WTC11 (cell line): ENCODE data around the gene MYOM3. TPM values are rescaled to one million over a fixed set of nuclear protein-coding genes. Genes with fewer than 3 reads are reported as not detected.

Source experiments
- ATAC-seq: fragments of 200-7000 bp; cut with Tn5 transposase; 2 replicates; pipeline ENCODE4 v1.10.0; 2021; ENCODE audit warnings: mild to moderate bottlenecking, moderate library complexity
- CTCF ChIA-PET: fragments of 300-600 bp; sonication (Branson Sonifier 250); formaldehyde crosslinking; loops from one replicate; lab custom pipeline; 2021; ENCODE audit warnings: antibody characterized with exemption; lab: Charles Lee
- POLR2A ChIA-PET: fragments of 350-600 bp; sonication (Branson Sonifier 250); formaldehyde crosslinking; loops from one replicate; lab custom pipeline; 2021; ENCODE audit warnings: antibody characterized with exemption; lab: Charles Lee
- DNase-seq: peaks from one replicate; pipeline ENCODE4 v3.0.0; 2021; ENCODE audit warnings: low spot score
- H3K27ac Mint-ChIP-seq: 2 replicates; pipeline ENCODE4 v1.8.0; 2021; ENCODE audit warnings: mixed read lengths
- H3K27me3 Mint-ChIP-seq: 2 replicates; pipeline ENCODE4 v1.8.0; 2021; ENCODE audit warnings: low read depth, mild to moderate bottlenecking, moderate library complexity, mixed read lengths
- H3K36me3 Mint-ChIP-seq: 2 replicates; pipeline ENCODE4 v1.8.0; 2021; ENCODE audit warnings: mixed read lengths
- H3K4me1 Mint-ChIP-seq: 2 replicates; pipeline ENCODE4 v1.8.0; 2022; ENCODE audit warnings: mixed read lengths
- H3K4me3 Mint-ChIP-seq: 2 replicates; pipeline ENCODE4 v1.8.0; 2021; ENCODE audit warnings: mild to moderate bottlenecking, moderate library complexity, mixed read lengths
- H3K9me3 Mint-ChIP-seq: 2 replicates; pipeline ENCODE4 v1.8.0; 2021; ENCODE audit warnings: mixed read lengths
- ATF1 ChIP-seq: sonication (generic); formaldehyde crosslinking; IDR thresholded peaks from 2 replicates; pipeline ENCODE4 v1.8.1; 2023; ENCODE audit warnings: mild to moderate bottlenecking, moderate library complexity, missing genetic modification reagents
- ATF3 ChIP-seq: sonication (generic); formaldehyde crosslinking; conservative IDR thresholded peaks from 2 replicates; pipeline ENCODE4 v1.8.1; 2022; ENCODE audit warnings: mild to moderate bottlenecking, missing genetic modification reagents
- E2F4 ChIP-seq: sonication (generic); formaldehyde crosslinking; IDR thresholded peaks from 2 replicates; pipeline ENCODE4 v1.8.1; 2022; ENCODE audit warnings: low read depth, mild to moderate bottlenecking, moderate library complexity, missing genetic modification reagents, borderline replicate concordance
- EMX1 ChIP-seq: fragments of 250-450 bp; sonication (Bioruptor Pico); IDR thresholded peaks from 2 replicates; pipeline ENCODE4 v1.8.0; 2021; ENCODE audit warnings: mild to moderate bottlenecking
- FOXK1 ChIP-seq: sonication (generic); formaldehyde crosslinking; IDR thresholded peaks from 2 replicates; pipeline ENCODE4 v1.8.0; 2022; ENCODE audit warnings: mild to moderate bottlenecking, moderate library complexity, missing genetic modification reagents
- HMGA2 ChIP-seq: fragments of 250-450 bp; sonication (Bioruptor Pico); IDR thresholded peaks from 2 replicates; pipeline ENCODE4 v1.4.0; 2021; ENCODE audit warnings: mild to moderate bottlenecking, moderate library complexity
- JUN ChIP-seq: sonication (generic); formaldehyde crosslinking; IDR thresholded peaks from 2 replicates; pipeline ENCODE4 v1.8.0; 2023; ENCODE audit warnings: mild to moderate bottlenecking, missing genetic modification reagents
- KAT7 ChIP-seq: sonication (generic); formaldehyde crosslinking; IDR thresholded peaks from 2 replicates; pipeline ENCODE4 v1.8.1; 2023; ENCODE audit warnings: missing genetic modification reagents, mild to moderate bottlenecking, borderline replicate concordance
- MAX ChIP-seq: sonication (generic); formaldehyde crosslinking; IDR thresholded peaks from 2 replicates; pipeline ENCODE4 v1.8.0; 2022; ENCODE audit warnings: mild to moderate bottlenecking, missing genetic modification reagents
- MXD4 ChIP-seq: fragments of 250-450 bp; sonication (Bioruptor Pico); IDR thresholded peaks from 2 replicates; pipeline ENCODE4 v1.8.0; 2021; ENCODE audit warnings: mild to moderate bottlenecking, moderate library complexity, borderline replicate concordance
- OVOL2 ChIP-seq: fragments of 250-450 bp; sonication (Bioruptor Pico); IDR thresholded peaks from 2 replicates; pipeline ENCODE4 v1.9.0; 2021; ENCODE audit warnings: mild to moderate bottlenecking, borderline replicate concordance
- PRDM15 ChIP-seq: sonication (generic); formaldehyde crosslinking; IDR thresholded peaks from 2 replicates; pipeline ENCODE4 v1.8.0; 2022; ENCODE audit warnings: missing genetic modification reagents
- RELA ChIP-seq: sonication (generic); formaldehyde crosslinking; IDR thresholded peaks from 2 replicates; pipeline ENCODE4 v1.8.1; 2022; ENCODE audit warnings: missing genetic modification reagents, mild to moderate bottlenecking, borderline replicate concordance
- SP1 ChIP-seq: sonication (generic); formaldehyde crosslinking; conservative IDR thresholded peaks from 2 replicates; pipeline ENCODE4 v1.8.1; 2022; ENCODE audit warnings: missing genetic modification reagents
- USF1 ChIP-seq: sonication (generic); formaldehyde crosslinking; IDR thresholded peaks from 2 replicates; pipeline ENCODE4 v1.8.0; 2022; ENCODE audit warnings: mild to moderate bottlenecking, missing genetic modification reagents
- ZMAT4 ChIP-seq: fragments of 250-450 bp; sonication (Bioruptor Pico); IDR thresholded peaks from 2 replicates; pipeline ENCODE4 v1.9.0; 2021; ENCODE audit warnings: mild to moderate bottlenecking
- ZNF263 ChIP-seq: sonication (generic); formaldehyde crosslinking; IDR thresholded peaks from 2 replicates; pipeline ENCODE4 v1.8.1; 2022; ENCODE audit warnings: low read depth, mild to moderate bottlenecking, moderate library complexity, missing genetic modification reagents
- ZNF532 ChIP-seq: fragments of 250-450 bp; sonication (Bioruptor Pico); IDR thresholded peaks from 2 replicates; pipeline ENCODE4 v1.9.0; 2021; ENCODE audit warnings: mild to moderate bottlenecking, borderline replicate concordance
- ZNF671 ChIP-seq: fragments of 250-450 bp; sonication (Bioruptor Pico); IDR thresholded peaks from 2 replicates; pipeline ENCODE4 v1.8.0; 2021; ENCODE audit warnings: mild to moderate bottlenecking
- total RNA-seq: library from RNA; stranded (reverse); gene quantifications from 3 replicates; pipeline ENCODE4 v1.2.3, GENCODE V29; 2021

MYOM3 gene
- total RNA-seq, 1 experiment from 2014 or later: 0.13 TPM

- no peak overlapping the region for H3K4me3 Mint-ChIP-seq
- DNase-seq: no peak
- H3K27me3 Mint-ChIP-seq: no peaks in the 10 kb centered on the region
- peaks cover 46% of the 10 kb centered on the region for H3K4me1 Mint-ChIP-seq
- no peaks in the 10 kb centered on the region for H3K9me3 Mint-ChIP-seq
- TF ChIP-seq SP1 (CRISPR knock-in tag): no peak
- no peak for TF ChIP-seq ZMAT4 (CRISPR knock-in tag)
- no peak for TF ChIP-seq MAX (CRISPR knock-in tag)
- no peak for TF ChIP-seq ZNF532 (CRISPR knock-in tag)
- no peak for TF ChIP-seq USF1
- TF ChIP-seq ZNF671 (CRISPR knock-in tag): no peak
- TF ChIP-seq RELA (CRISPR knock-in tag): no peak
- no peak for TF ChIP-seq ATF3
- no peak for TF ChIP-seq ZNF263
- TF ChIP-seq E2F4 (CRISPR knock-in tag): no peak
- TF ChIP-seq, all 79 proteins: peak for 0
- ATAC-seq: no peak
- no peak overlapping the region; the same call in 1 of the 2 replicates for H3K27ac Mint-ChIP-seq
- CTCF ChIA-PET: interaction anchor here (0.6 to 4.3 kb wide), 7 partner anchors 11 to 261 kb away, joined by 3 to 18 read pairs (median 4); partner anchors contain the start of gene NIPAL3
- POLR2A ChIA-PET: no interaction called here
- peaks cover 14% of the 10 kb centered on the region for H3K36me3 Mint-ChIP-seq
Observed at GRCh38 chr1:24154215-24154614, 42.3 kb upstream of the MYOM3 start.

GRCh38 chr1:24152631-24153494 is 40.9 kb upstream of the MYOM3 start:
- DNase-seq: no peak
- Mint-ChIP-seq H3K27me3 (no peaks in the 10 kb centered on the region), H3K36me3 (peaks cover 13% of the 10 kb centered on the region), H3K4me3 (peak overlapping the region; percentile 63), H3K9me3 (no peaks in the 10 kb centered on the region), H3K27ac (peak overlapping the region; percentile 99; the same call in 1 of the 2 replicates), H3K4me1 (peaks cover 46% of the 10 kb centered on the region)
- ChIA-PET CTCF (interaction anchor here (0.9 to 4.3 kb wide), 6 partner anchors 33 to 263 kb away, joined by 3 to 18 read pairs (median 9); partner anchors contain the start of gene NIPAL3), POLR2A (interaction anchor here (0.8 kb wide), 1 partner anchor 150 kb away, joined by 3 read pairs; no protein-coding TSS in a partner anchor)
- TF ChIP-seq EMX1 (CRISPR knock-in tag) (no peak), FOXK1 (CRISPR knock-in tag) (no peak), MXD4 (no peak), JUN (CRISPR knock-in tag) (no peak), PRDM15 (CRISPR knock-in tag) (no peak), ATF1 (CRISPR knock-in tag) (no peak), KAT7 (no peak), ZNF671 (CRISPR knock-in tag) (no peak), HMGA2 (CRISPR knock-in tag) (no peak), OVOL2 (CRISPR knock-in tag) (no peak)
- TF ChIP-seq, all 79 proteins: peak for 0
- no peak for ATAC-seq
